ENCODE results near the gene ZHX3. TPM values are rescaled to one million over a fixed set of nuclear protein-coding genes. Genes with fewer than 3 reads are reported as not detected.

ZHX3 gene
- total RNA-seq, 1 experiment from 2014 or later, result 5.9 TPM

- Histone ChIP-seq H4K20me1 (ENCODE audit: insufficient read depth, low read depth, low read length) (peaks cover 25% of the 10 kb centered on the region), H3K9ac (ENCODE audit: low read length) (no peak overlapping the region), H3K36me3 (ENCODE audit: insufficient read depth, low read length) (no peaks in the 10 kb centered on the region), H3K27ac (ENCODE audit: low read length) (no peak overlapping the region), H2AFZ (ENCODE audit: low read length) (no peak overlapping the region), H3K9me2 (replicated peaks; ENCODE audit: insufficient read depth, low read length) (no peaks in the 10 kb centered on the region), H3K4me1 (ENCODE audit: low read length) (peaks cover 14% of the 10 kb centered on the region), H3K4me3 (ENCODE audit: low read length) (no peak overlapping the region), H3K9me3 (ENCODE audit: low read length) (no peaks in the 10 kb centered on the region), H3K4me2 (ENCODE audit: low read depth, low read length, poor library complexity, severe bottlenecking) (no peak overlapping the region), H3K79me2 (ENCODE audit: low read length) (peaks cover 92% of the 10 kb centered on the region), H3K27me3 (ENCODE audit: low read length) (no peaks in the 10 kb centered on the region)
- DNase-seq, result no peak
These were observed 162.9 kb downstream of the ZHX3 start for GRCh38 chr20:41154436-41155176.

- no peak for DNase-seq
- Histone ChIP-seq H3K9ac (ENCODE audit: low read length) (no peak overlapping the region), H2AFZ (ENCODE audit: low read length) (no peak overlapping the region), H3K4me3 (ENCODE audit: low read length) (no peak overlapping the region), H3K27ac (ENCODE audit: low read length) (no peak overlapping the region), H4K20me1 (ENCODE audit: insufficient read depth, low read depth, low read length) (peaks cover 25% of the 10 kb centered on the region), H3K79me2 (ENCODE audit: low read length) (peaks cover 98% of the 10 kb centered on the region), H3K36me3 (ENCODE audit: insufficient read depth, low read length) (no peaks in the 10 kb centered on the region), H3K4me2 (ENCODE audit: low read depth, low read length, poor library complexity, severe bottlenecking) (no peak overlapping the region), H3K27me3 (ENCODE audit: low read length) (no peaks in the 10 kb centered on the region), H3K9me3 (ENCODE audit: low read length) (no peaks in the 10 kb centered on the region), H3K4me1 (ENCODE audit: low read length) (peaks cover 14% of the 10 kb centered on the region), H3K9me2 (replicated peaks; ENCODE audit: insufficient read depth, low read length) (no peaks in the 10 kb centered on the region)
These were observed 165.3 kb downstream of the ZHX3 start for GRCh38 chr20:41152108-41152757.

DNA sequence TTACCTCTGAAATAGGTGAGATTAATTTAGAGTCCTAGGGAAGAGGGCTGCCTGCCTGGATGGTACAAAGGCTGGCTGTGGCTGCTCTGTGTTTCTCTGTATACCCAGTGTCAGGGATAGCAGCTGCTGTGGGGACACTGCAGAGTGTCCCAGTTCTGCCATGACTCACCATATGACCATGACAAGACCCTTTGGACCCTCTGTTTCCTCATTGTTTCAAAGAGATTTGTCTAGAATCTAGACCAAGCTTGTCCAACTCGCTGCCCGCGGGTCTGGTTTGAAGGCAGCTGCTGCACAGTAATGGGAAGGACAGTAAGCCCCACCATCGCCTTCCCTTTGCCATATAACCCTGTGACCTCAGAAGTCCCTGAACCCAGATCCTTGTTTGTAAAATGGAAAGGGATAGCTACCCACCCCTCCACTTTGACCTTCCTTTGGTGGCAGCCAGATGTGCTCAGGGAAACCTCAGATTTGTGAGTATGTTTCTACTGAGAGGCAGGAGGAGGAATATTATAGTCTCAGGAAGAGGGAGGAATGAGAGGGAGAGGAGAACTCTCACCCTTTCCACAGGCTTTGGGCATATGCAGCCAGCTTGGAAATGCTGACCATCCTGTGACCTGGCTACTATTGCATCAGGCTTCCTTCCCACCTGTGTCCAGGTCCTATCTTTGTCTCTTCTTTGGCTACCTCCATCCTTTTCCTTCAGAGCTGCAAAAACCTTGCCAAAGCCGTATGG is 166.2 kb downstream of the ZHX3 start:
- Histone ChIP-seq H3K4me1 (ENCODE audit: low read length) (peaks cover 7% of the 10 kb centered on the region), H3K79me2 (ENCODE audit: low read length) (peaks cover 98% of the 10 kb centered on the region), H4K20me1 (ENCODE audit: insufficient read depth, low read depth, low read length) (peaks cover 29% of the 10 kb centered on the region), H3K36me3 (ENCODE audit: insufficient read depth, low read length) (no peaks in the 10 kb centered on the region), H3K9me3 (ENCODE audit: low read length) (no peaks in the 10 kb centered on the region), H3K9ac (ENCODE audit: low read length) (no peak overlapping the region), H3K27me3 (ENCODE audit: low read length) (no peaks in the 10 kb centered on the region), H3K4me3 (ENCODE audit: low read length) (no peak overlapping the region), H3K27ac (ENCODE audit: low read length) (no peak overlapping the region), H2AFZ (ENCODE audit: low read length) (no peak overlapping the region), H3K4me2 (ENCODE audit: low read depth, low read length, poor library complexity, severe bottlenecking) (no peak overlapping the region), H3K9me2 (replicated peaks; ENCODE audit: insufficient read depth, low read length) (no peaks in the 10 kb centered on the region)
- DNase-seq, result no peak

DNA sequence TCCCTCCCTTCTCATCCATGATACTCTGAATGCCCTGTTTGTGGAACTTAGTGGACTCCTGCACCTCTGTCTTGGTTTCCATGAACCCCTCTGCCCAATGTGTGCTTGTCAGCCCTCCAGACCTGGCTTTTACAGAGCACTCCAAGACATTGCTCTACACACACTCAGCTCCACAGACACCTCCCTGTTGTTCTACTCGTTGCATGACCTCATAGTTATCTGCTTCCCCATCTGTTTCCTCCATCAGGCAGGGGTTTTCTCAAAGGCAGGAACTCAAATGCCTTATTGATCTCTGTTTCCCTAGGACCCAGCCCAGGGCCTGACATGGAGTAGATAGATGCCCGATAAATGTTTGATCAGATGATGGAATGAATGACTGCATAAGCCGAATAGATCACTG is 166.9 kb downstream of the ZHX3 start:
- no peak for DNase-seq
- Histone ChIP-seq H3K9ac (ENCODE audit: low read length) (no peak overlapping the region), H3K9me3 (ENCODE audit: low read length) (no peaks in the 10 kb centered on the region), H3K4me2 (ENCODE audit: low read depth, low read length, poor library complexity, severe bottlenecking) (no peak overlapping the region), H3K27ac (ENCODE audit: low read length) (no peak overlapping the region), H3K27me3 (ENCODE audit: low read length) (no peaks in the 10 kb centered on the region), H3K79me2 (ENCODE audit: low read length) (peaks cover 98% of the 10 kb centered on the region), H4K20me1 (ENCODE audit: insufficient read depth, low read depth, low read length) (peaks cover 26% of the 10 kb centered on the region), H2AFZ (ENCODE audit: low read length) (no peak overlapping the region), H3K36me3 (ENCODE audit: insufficient read depth, low read length) (no peaks in the 10 kb centered on the region), H3K9me2 (replicated peaks; ENCODE audit: insufficient read depth, low read length) (no peaks in the 10 kb centered on the region), H3K4me3 (ENCODE audit: low read length) (no peak overlapping the region), H3K4me1 (ENCODE audit: low read length) (peaks cover 7% of the 10 kb centered on the region)

DNA sequence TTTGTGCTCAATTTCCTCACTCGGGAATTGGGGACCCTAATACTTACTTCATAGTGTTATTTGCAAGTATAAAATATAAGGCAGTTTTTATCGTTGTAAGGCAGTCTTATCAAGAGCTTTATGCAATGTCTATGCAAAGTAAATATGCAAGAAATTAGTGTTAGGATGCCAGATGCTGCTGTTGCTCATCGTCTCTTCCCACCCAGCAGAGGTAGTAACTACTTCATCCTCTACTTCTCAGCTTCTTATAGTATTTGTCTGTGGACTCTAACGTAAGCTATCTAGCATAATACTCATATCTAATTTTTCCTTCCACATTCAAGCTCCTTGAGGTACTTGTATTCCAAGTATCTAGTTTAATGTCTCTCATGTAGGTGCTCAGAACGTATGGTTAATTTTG is 168.6 kb downstream of the ZHX3 start:
- Histone ChIP-seq H3K27ac (ENCODE audit: low read length) (no peak overlapping the region), H3K4me2 (ENCODE audit: low read depth, low read length, poor library complexity, severe bottlenecking) (no peak overlapping the region), H3K4me3 (ENCODE audit: low read length) (no peak overlapping the region), H3K9me2 (replicated peaks; ENCODE audit: insufficient read depth, low read length) (no peaks in the 10 kb centered on the region), H2AFZ (ENCODE audit: low read length) (no peak overlapping the region), H3K79me2 (ENCODE audit: low read length) (peaks cover 98% of the 10 kb centered on the region), H4K20me1 (ENCODE audit: insufficient read depth, low read depth, low read length) (peaks cover 21% of the 10 kb centered on the region), H3K4me1 (ENCODE audit: low read length) (peaks cover 2% of the 10 kb centered on the region; the same call in 1 of the 2 replicates), H3K9me3 (ENCODE audit: low read length) (no peaks in the 10 kb centered on the region), H3K9ac (ENCODE audit: low read length) (no peak overlapping the region), H3K36me3 (ENCODE audit: insufficient read depth, low read length) (peaks cover 8% of the 10 kb centered on the region; the same call in 1 of the 2 replicates), H3K27me3 (ENCODE audit: low read length) (no peaks in the 10 kb centered on the region)
- no peak for DNase-seq

GRCh38 chr20:41147767-41148191 is 169.8 kb downstream of the ZHX3 start:
- peaks cover 7% of the 10 kb centered on the region for H3K4me1 ChIP-seq (ENCODE audit: low read length)
- no peak overlapping the region for H3K27ac ChIP-seq (ENCODE audit: low read length)
- H4K20me1 ChIP-seq (ENCODE audit: insufficient read depth, low read depth, low read length), result peaks cover 25% of the 10 kb centered on the region
- no peak for DNase-seq
- no peaks in the 10 kb centered on the region for H3K9me3 ChIP-seq (ENCODE audit: low read length)
- H3K9me2 ChIP-seq (replicated peaks; ENCODE audit: insufficient read depth, low read length), result no peaks in the 10 kb centered on the region
- H3K9ac ChIP-seq (ENCODE audit: low read length), result no peak overlapping the region
- no peak overlapping the region for H3K4me2 ChIP-seq (ENCODE audit: low read depth, low read length, poor library complexity, severe bottlenecking)
- H3K27me3 ChIP-seq (ENCODE audit: low read length), result no peaks in the 10 kb centered on the region
- H2AFZ ChIP-seq (ENCODE audit: low read length), result no peak overlapping the region
- H3K36me3 ChIP-seq (ENCODE audit: insufficient read depth, low read length), result peaks cover 10% of the 10 kb centered on the region; the same call in 1 of the 2 replicates
- H3K4me3 ChIP-seq (ENCODE audit: low read length), result no peak overlapping the region
- H3K79me2 ChIP-seq (ENCODE audit: low read length), result peaks cover 98% of the 10 kb centered on the region

GRCh38 chr20:41145821-41146620 is 171.5 kb downstream of the ZHX3 start:
- H3K9me2 ChIP-seq (replicated peaks; ENCODE audit: insufficient read depth, low read length), result no peaks in the 10 kb centered on the region
- H4K20me1 ChIP-seq (ENCODE audit: insufficient read depth, low read depth, low read length), result peaks cover 13% of the 10 kb centered on the region
- peaks cover 10% of the 10 kb centered on the region; the same call in 1 of the 2 replicates for H3K36me3 ChIP-seq (ENCODE audit: insufficient read depth, low read length)
- H2AFZ ChIP-seq (ENCODE audit: low read length), result no peak overlapping the region
- no peaks in the 10 kb centered on the region for H3K27me3 ChIP-seq (ENCODE audit: low read length)
- DNase-seq, result no peak
- H3K9me3 ChIP-seq (ENCODE audit: low read length), result no peaks in the 10 kb centered on the region
- H3K4me1 ChIP-seq (ENCODE audit: low read length), result peaks cover 24% of the 10 kb centered on the region
- H3K4me3 ChIP-seq (ENCODE audit: low read length), result no peak overlapping the region
- H3K79me2 ChIP-seq (ENCODE audit: low read length), result peaks cover 98% of the 10 kb centered on the region
- H3K9ac ChIP-seq (ENCODE audit: low read length), result no peak overlapping the region
- no peak overlapping the region for H3K4me2 ChIP-seq (ENCODE audit: low read depth, low read length, poor library complexity, severe bottlenecking)
- no peak overlapping the region for H3K27ac ChIP-seq (ENCODE audit: low read length)

Measured in Karpas-422 (cell line).